GM19240 (cell line): Measurements from ENCODE around the gene CAMTA1.

Source experiments
- DNase-seq: peaks from one replicate; pipeline ENCODE4 v3.0.0; 2011; ENCODE audit warnings: low spot score; ENCODE audit not compliant: insufficient read length

CAMTA1 gene

GRCh38 chr1:7002728-7003127 is 217.5 kb downstream of the CAMTA1 start:
- no peak for DNase-seq

GRCh38 chr1:7003676-7004075 is 218.4 kb downstream of the CAMTA1 start:
- DNase-seq, result no peak

- DNase-seq, result no peak
Measured at GRCh38 chr1:7004181-7004580, 218.9 kb downstream of the CAMTA1 start.

- no peak for DNase-seq
Measured at GRCh38 chr1:7005762-7006161, 220.5 kb downstream of the CAMTA1 start.

GRCh38 chr1:7006996-7007871 is 222.0 kb downstream of the CAMTA1 start:
- no peak for DNase-seq

GRCh38 chr1:7007902-7008301 is 222.6 kb downstream of the CAMTA1 start:
- DNase-seq, result no peak

- no peak for DNase-seq
Measured at GRCh38 chr1:7008331-7008730, 223.1 kb downstream of the CAMTA1 start.

- DNase-seq, result no peak
Measured at GRCh38 chr1:7008975-7009740, 223.9 kb downstream of the CAMTA1 start.

GRCh38 chr1:7009741-7010525 is 224.7 kb downstream of the CAMTA1 start:
- no peak for DNase-seq

GRCh38 chr1:7010534-7011200 is 225.4 kb downstream of the CAMTA1 start:
- no peak for DNase-seq

GRCh38 chr1:7011826-7012225 is 226.6 kb downstream of the CAMTA1 start:
- no peak for DNase-seq

GRCh38 chr1:7012461-7012924 is 227.2 kb downstream of the CAMTA1 start:
- no peak for DNase-seq

- no peak for DNase-seq
Measured at GRCh38 chr1:7013833-7014639, 228.8 kb downstream of the CAMTA1 start.

GRCh38 chr1:7014640-7014930 is 229.3 kb downstream of the CAMTA1 start:
- no peak for DNase-seq

- no peak for DNase-seq
Measured at GRCh38 chr1:7015022-7015421, 229.8 kb downstream of the CAMTA1 start.

GRCh38 chr1:7018351-7018750 is 233.1 kb downstream of the CAMTA1 start:
- no peak for DNase-seq

GRCh38 chr1:7018826-7019225 is 233.6 kb downstream of the CAMTA1 start:
- no peak for DNase-seq

GRCh38 chr1:7019510-7019909 is 234.3 kb downstream of the CAMTA1 start:
- DNase-seq, result no peak

GRCh38 chr1:7022058-7022457 is 236.8 kb downstream of the CAMTA1 start:
- DNase-seq, result no peak

GRCh38 chr1:7025013-7025412 is 239.8 kb downstream of the CAMTA1 start:
- DNase-seq, result no peak

- no peak for DNase-seq
Measured at GRCh38 chr1:7026169-7026568, 240.9 kb downstream of the CAMTA1 start.
